ENCODE data around the gene CDYL. TPM values are rescaled to one million over a fixed set of nuclear protein-coding genes. Genes with fewer than 3 reads are reported as not detected.

CDYL gene
- total and polyA plus RNA-seq, 2 of the 4 experiments (the other 2 are of a cell fraction), result 14.2 to 92.1 TPM

DNA sequence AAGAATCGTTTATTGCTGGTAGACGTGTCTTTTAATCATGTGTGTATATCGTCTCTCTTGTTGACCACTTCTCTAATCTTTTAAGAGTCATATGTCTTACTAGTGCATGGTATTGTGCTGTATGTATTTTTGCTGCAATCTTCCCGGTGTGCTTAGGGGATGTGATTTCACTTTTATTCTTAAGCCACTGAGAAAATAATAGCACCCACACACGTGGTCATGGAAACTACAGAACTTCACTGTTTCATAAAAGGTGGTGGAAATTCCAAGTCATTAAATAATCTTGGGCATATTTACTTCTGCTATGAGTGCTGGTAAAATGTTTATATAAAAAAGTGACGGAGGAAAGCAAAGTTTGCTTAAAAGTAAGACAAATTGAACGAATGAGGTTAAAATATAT, 3.0 kb upstream of the CDYL start:
- H3K4me3 ChIP-seq (ENCODE audit: insufficient read depth, low read depth, low read length), result no peak overlapping the region
- TF ChIP-seq POLR2A (IDR thresholded peaks at IDR 0.05; ENCODE audit: low read depth, low read length) (no peak), CHD1 (IDR thresholded peaks at IDR 0.05; ENCODE audit: low read depth, low read length) (no peak), CEBPB (IDR thresholded peaks at IDR 0.05; ENCODE audit: low read depth, low read length) (no peak), RFX5 (IDR thresholded peaks at IDR 0.05; ENCODE audit: low read depth, low read length) (no peak), NFE2L2 (IDR thresholded peaks at IDR 0.05; ENCODE audit: low read depth, low read length) (no peak), RCOR1 (IDR thresholded peaks at IDR 0.05; ENCODE audit: insufficient replicate concordance, low read length) (no peak)
- TF ChIP-seq, protein P1, sequence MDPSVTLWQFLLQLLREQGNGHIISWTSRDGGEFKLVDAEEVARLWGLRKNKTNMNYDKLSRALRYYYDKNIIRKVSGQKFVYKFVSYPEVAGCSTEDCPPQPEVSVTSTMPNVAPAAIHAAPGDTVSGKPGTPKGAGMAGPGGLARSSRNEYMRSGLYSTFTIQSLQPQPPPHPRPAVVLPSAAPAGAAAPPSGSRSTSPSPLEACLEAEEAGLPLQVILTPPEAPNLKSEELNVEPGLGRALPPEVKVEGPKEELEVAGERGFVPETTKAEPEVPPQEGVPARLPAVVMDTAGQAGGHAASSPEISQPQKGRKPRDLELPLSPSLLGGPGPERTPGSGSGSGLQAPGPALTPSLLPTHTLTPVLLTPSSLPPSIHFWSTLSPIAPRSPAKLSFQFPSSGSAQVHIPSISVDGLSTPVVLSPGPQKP (IDR thresholded peaks at IDR 0.05; ENCODE audit: borderline replicate concordance, low read depth, low read length), result no peak
- TF ChIP-seq, protein P2, sequence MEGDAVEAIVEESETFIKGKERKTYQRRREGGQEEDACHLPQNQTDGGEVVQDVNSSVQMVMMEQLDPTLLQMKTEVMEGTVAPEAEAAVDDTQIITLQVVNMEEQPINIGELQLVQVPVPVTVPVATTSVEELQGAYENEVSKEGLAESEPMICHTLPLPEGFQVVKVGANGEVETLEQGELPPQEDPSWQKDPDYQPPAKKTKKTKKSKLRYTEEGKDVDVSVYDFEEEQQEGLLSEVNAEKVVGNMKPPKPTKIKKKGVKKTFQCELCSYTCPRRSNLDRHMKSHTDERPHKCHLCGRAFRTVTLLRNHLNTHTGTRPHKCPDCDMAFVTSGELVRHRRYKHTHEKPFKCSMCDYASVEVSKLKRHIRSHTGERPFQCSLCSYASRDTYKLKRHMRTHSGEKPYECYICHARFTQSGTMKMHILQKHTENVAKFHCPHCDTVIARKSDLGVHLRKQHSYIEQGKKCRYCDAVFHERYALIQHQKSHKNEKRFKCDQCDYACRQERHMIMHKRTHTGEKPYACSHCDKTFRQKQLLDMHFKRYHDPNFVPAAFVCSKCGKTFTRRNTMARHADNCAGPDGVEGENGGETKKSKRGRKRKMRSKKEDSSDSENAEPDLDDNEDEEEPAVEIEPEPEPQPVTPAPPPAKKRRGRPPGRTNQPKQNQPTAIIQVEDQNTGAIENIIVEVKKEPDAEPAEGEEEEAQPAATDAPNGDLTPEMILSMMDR (conservative IDR thresholded peaks at IDR 0.05; ENCODE audit: low read depth, low read length), result no peak
- ATAC-seq (ENCODE audit: low read depth), result no peak
- no peak overlapping the region for H2BK120ac ChIP-seq (ENCODE audit: low read depth, low read length)
- H3K27me3 ChIP-seq (ENCODE audit: control insufficient read depth, insufficient read depth, low read length), result peaks cover 3% of the 10 kb centered on the region
- dilution Hi-C loops (cut with HindIII; ENCODE audit: low sequenced_read_pairs, unreplicated experiment), result no loop called here
- H2BK15ac ChIP-seq (ENCODE audit: low read depth, low read length), result no peak overlapping the region
- H4K20me1 ChIP-seq (ENCODE audit: insufficient read depth, low read length), result peaks cover 10% of the 10 kb centered on the region; the same call in 1 of the 2 replicates
- ChIA-PET POLR2A (ENCODE audit: unreplicated experiment) (no interaction called here), CTCF (interaction anchor here (0.6 kb wide), 1 partner anchor 107 kb away, joined by 3 read pairs; no protein-coding TSS in a partner anchor)
- in situ Hi-C loops (cut with MboI; ENCODE audit: low sequenced_read_pairs), result no loop called here
- no peak for DNase-seq
- no peak overlapping the region for H4K91ac ChIP-seq (ENCODE audit: insufficient read depth, low read depth, low read length)
- no peak overlapping the region for H3K23ac ChIP-seq (ENCODE audit: low read depth, low read length)
- H2AK5ac ChIP-seq (ENCODE audit: low read depth, low read length), result no peak overlapping the region
- no peaks in the 10 kb centered on the region for H3K9me3 ChIP-seq (ENCODE audit: control insufficient read depth, insufficient read depth, low read length)
- WGBS, 2 experiments (ENCODE audit: extremely low coverage in 2 of 2, insufficient read length in 1 of 2), result no CpG with 5 or more reads among the region's 7 CpGs
- peaks cover 8 to 12% of the 10 kb centered on the region in 2 experiments for H3K79me1 ChIP-seq (ENCODE audit: low read depth in 1 of 2, low read length in 2 of 2)
- no peak overlapping the region for H4K5ac ChIP-seq (ENCODE audit: low read depth, low read length)
- H3K4me1 ChIP-seq (ENCODE audit: control insufficient read depth, insufficient read depth, low read length), result no peaks in the 10 kb centered on the region; the same call in 1 of the 2 replicates
- H3K14ac ChIP-seq (replicated peaks; ENCODE audit: low read depth, low read length), result no peak overlapping the region
- no peaks in the 10 kb centered on the region for H3K9me1 ChIP-seq (ENCODE audit: insufficient read depth, low read length)
- H3K36me3 ChIP-seq (ENCODE audit: control insufficient read depth, insufficient read depth, low read length), result no peaks in the 10 kb centered on the region
- no peak overlapping the region for H3K56ac ChIP-seq (ENCODE audit: extremely low read depth, insufficient read depth, low read length)
- H2BK5ac ChIP-seq (ENCODE audit: low read depth, low read length, poor library complexity, severe bottlenecking), result no peak overlapping the region
- no peak overlapping the region for H2AK9ac ChIP-seq (replicated peaks; ENCODE audit: low read depth, low read length, poor library complexity)
- H3K4me2 ChIP-seq (ENCODE audit: low read depth, low read length), result no peak overlapping the region
- H3K18ac ChIP-seq (ENCODE audit: low read depth, low read length), result no peak overlapping the region
- H3K4ac ChIP-seq (ENCODE audit: low read depth, low read length), result no peak overlapping the region
- H4K8ac ChIP-seq (ENCODE audit: low read depth in 2 of 2, low read length in 2 of 2), result no peak overlapping the region
- no peak overlapping the region for H3K9ac ChIP-seq (ENCODE audit: low read depth, low read length)
- BruUV-seq (replicated peaks), result no TSS peak
- H2AFZ ChIP-seq (replicated peaks; ENCODE audit: low read length, poor library complexity), result no peak overlapping the region
- intact Hi-C loops (cut with micrococcal nuclease), result no loop called here
- H3K27ac ChIP-seq (ENCODE audit: insufficient read depth, low read length), result no peak overlapping the region
- H2BK20ac ChIP-seq (ENCODE audit: low read depth, low read length), result no peak overlapping the region

Measured in IMR-90 (cell line).